GM23248 (cell line): ENCODE results near the gene SH3RF1.

Experiments used
- EZH2 ChIP-seq: fragments of 200-600 bp; sonication (generic); IDR thresholded peaks from 2 replicates; pipeline ENCODE4 v1.6.1; 2018; ENCODE audit warnings: antibody characterized with exemption, mild to moderate bottlenecking; ENCODE audit not compliant: insufficient read depth, poor library complexity, severe bottlenecking
- EZH2phosphoT487 ChIP-seq: fragments of 200-600 bp; sonication (generic); IDR thresholded peaks from 2 replicates; pipeline ENCODE4 v1.6.1; 2018; ENCODE audit warnings: antibody characterized with exemption, moderate library complexity, mild to moderate bottlenecking, low read depth; ENCODE audit not compliant: insufficient read depth

- TF ChIP-seq EZH2phosphoT487 = no peak
- no peak for TF ChIP-seq EZH2
Observed at GRCh38 chr4:169252339-169253112, 18.2 kb downstream of the SH3RF1 start.
